ENCODE measurements around the gene ADGRG3.

Gene ADGRG3, protein sequence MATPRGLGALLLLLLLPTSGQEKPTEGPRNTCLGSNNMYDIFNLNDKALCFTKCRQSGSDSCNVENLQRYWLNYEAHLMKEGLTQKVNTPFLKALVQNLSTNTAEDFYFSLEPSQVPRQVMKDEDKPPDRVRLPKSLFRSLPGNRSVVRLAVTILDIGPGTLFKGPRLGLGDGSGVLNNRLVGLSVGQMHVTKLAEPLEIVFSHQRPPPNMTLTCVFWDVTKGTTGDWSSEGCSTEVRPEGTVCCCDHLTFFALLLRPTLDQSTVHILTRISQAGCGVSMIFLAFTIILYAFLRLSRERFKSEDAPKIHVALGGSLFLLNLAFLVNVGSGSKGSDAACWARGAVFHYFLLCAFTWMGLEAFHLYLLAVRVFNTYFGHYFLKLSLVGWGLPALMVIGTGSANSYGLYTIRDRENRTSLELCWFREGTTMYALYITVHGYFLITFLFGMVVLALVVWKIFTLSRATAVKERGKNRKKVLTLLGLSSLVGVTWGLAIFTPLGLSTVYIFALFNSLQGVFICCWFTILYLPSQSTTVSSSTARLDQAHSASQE

GRCh38 chr16:57668263-57668571, at the start of gene ADGRG3:
ADGRG3 (plus strand) TSS chr16:57668306; CDS start chr16:57668348, 42 bp downstream.
- no peak for FAIRE-seq

DNA sequence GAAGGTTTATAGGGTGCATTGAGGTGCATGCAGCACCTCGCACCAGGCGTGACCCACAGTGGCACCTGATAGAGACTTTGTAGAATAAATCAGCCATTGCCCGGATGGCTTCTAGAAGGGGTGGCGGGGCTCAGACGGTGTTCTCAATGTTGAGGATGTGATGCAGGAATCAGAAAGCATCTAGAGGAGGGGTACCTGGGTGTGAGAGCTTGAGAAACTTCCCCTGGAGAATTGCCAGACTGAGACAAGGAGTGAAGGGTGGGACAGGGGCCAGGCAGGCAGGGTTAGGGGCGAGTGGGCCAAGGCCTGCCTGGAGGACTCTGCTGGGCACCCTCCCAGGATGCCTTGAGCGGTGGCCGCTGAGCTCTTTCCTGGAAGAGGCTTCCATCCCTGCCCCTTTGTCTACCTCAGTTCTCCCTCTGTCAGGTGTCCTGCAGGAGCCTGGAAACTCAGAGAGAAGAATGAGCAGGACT, 48.9 kb upstream of the ADGRG3 start:
- no peak for FAIRE-seq

DNA sequence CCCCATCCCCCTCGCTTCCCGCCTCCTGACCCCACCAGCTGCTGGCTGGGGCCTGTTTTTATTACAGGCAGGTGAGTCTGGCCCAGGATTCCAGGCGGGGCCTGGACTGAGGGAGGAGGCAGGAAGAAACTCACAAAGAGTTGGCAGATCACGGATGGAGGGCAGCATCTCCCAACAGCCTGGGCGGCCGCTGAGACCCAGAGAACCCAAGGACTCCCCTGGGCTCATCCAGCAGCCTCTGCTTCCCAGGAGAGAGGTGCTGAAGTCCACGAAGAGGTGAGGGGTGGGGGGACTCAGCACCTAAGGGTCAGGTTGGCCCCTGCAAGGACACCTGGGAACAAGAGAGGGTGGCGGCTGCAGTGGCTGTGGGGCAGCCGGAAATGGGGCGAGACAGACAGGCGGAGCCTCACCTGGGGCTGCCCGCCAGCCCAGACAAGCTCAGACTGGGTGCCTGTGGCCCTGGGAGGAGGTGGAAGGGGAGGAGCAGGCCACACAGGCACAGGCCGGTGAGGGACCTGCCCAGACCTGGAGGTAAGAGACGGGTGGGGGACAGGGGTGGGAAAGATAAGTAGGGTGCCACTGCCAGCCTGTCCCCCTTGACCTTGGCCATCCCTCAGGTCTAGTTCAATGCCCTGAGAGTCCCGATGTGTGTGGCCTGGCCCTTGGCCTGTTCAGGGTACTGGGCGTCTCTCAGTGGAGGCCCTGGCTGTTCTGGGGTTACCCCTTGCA, 48.3 kb upstream of the ADGRG3 start:
- no peak for FAIRE-seq

DNA sequence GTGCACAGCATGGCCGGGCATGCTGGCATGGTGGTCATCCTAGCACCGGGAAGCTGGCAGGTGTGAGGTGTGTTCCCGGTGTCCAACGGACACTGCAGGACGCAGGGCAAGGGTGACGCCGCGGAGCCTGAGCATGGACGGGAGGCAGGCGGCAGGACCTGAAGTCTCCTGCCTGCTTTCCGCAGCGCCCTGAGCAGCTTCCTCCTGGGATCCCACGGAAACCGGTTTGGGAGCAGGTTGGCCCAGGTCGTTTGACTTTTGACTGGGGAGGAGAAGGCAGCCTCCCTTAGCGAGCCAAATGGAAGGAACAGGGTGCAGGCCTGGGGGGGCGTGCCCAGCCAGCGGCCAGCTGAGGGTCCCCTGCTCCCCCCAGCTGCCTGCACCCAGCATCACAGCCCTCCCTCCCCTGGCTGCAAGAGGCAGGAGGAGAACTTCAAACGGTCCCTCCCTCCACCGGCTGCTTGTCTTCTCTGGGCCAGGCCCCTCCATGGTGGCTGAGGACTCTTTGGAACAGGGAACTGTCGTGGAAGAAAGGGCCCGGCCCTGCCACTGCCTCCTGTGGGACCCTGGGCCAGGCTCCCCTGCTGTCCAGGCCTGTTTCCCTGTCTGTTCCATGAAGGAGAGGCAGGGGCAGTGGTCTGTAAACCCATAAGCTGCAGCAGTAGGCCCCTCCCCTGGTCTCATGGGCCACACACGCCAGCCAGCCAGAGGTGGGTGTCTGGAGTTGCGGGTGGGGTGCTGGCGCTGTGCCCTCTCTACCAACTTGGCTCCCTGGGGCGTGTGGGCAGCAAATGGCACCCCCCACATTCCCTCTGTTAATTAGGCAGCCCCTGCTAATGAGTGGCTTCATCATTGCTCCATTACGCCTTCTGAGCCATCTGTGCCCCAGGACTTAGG, 47.5 kb upstream of the ADGRG3 start:
- no peak for FAIRE-seq

- FAIRE-seq = no peak
Measured at GRCh38 chr16:57621521-57622271, 46.4 kb upstream of the ADGRG3 start.

DNA sequence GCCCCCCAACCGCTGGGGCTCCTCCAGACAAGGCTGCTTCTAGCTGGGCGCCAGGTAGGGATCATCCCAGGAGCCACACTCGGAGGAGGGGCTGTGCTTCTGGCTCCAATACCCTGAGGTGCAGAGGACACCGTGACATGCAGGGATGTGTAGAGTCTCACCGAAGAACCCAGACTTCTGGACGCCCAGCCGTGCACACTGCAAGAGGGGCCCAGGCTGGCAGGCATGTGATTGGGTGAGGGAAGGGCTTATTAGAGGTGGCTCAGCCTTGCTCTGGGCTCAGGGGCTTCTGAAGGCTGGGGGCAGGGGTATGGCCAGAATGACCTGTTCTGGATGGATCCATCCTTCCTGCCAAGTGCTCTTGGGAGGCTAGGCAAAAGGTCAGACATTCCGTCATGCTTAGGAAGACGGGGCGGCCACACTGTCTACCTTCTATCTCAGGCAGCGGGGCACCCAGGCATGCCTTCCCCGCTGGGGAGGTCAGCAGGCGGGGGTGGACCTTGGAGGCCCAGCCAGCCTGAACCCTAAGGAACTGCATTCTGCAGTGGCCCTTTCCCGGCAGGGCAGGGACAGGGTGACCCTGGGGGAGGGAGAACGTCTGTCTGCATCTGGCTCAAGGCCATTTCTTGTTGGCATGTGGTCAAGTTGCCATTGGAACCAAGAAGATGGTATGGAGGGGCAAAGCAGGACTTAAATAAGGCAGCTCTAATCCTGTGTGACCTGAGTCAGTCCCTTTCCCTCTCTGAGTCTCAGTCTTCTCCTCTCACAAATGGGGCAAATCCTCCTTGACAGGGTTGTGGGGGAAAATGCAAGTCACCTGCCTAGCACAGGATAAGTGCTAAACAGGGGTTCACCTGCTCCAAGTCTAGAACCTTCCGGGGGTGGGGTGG, 45.5 kb upstream of the ADGRG3 start:
- FAIRE-seq = no peak

DNA sequence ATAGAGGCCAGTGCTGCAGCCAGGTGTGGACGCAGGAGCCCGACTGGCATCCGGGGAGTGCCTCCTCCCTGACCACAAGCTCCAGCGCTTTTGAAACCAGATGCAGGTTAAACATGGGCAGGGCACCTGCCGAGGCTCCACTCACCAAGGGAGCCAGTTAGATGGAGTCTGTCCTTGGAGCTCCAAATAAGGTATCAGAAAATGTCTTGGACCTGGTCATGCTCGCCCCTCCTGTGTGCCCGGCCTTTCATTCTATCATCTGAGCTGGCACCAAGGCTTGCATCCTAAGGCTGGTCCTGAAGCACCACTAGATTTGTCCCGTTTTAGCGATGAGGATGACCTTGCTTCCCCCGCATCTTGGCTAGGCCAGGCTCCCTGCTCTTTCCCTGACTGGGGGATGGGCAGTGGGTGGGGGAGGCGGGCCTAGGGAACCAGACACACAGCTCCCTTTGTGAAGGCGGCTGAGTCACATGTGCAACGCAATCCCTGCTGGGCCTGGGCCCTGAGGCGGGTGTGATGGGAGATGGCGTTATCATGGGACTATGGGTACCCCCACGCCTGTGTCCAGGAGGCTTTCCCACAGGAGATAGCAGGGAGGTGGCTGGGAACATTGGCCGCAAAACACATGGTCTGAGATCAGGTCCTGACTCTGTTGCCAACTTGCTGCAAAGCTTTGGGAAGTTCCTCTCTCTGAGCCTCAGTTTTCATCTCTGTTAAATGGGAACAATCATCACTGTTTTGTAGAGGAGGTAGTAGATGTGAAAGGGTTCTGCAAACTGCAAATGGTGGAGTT, 44.7 kb upstream of the ADGRG3 start:
- no peak for FAIRE-seq

GRCh38 chr16:57624044-57624688, 43.9 kb upstream of the ADGRG3 start:
- no peak for FAIRE-seq

- FAIRE-seq = no peak
Measured at GRCh38 chr16:57624806-57625500, 43.2 kb upstream of the ADGRG3 start.

DNA sequence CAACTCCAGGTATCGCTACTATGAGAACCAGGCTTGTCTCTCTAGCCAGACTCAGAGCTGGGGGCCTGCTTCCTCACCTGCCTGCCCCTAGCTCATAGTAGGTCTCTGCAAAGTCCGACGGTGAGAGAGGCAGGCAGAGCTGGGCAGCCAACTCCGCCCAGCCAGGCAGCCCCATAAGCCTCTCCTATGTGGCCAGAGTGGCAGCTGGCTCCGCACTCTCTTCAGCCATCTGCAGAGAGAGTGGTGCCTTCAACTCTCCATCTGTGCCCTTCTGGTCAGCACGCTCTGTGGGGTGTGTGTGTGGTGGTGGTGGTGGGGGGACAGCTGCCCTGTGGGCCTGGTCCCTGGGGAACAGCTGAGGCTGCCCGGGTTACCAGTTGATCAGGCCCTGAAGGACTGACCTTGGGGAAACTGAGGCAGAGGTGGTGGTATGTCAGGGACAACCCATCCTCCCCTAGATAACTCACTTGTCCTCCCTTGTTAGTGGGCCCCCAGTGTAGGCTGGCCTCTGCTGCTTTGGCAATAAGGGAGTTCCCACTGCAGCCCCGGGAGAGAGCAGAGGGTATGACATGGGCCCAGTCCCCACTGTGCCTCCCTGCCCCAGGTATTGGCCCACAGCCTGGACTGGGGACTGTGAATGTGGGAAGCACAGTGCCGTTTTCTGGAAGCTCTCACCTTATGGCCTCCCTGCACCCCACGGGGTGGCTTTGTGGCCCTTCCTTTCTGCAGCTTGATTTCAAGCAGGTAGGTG, 41.5 kb upstream of the ADGRG3 start:
- FAIRE-seq = no peak

GRCh38 chr16:57627184-57627871, 40.8 kb upstream of the ADGRG3 start:
- FAIRE-seq = no peak

- FAIRE-seq = no peak
Measured at GRCh38 chr16:57628008-57628781, 39.9 kb upstream of the ADGRG3 start, which contains the start of gene ADGRG1. ADGRG1 (plus strand) TSS chr16:57628630; CDS start chr16:57650288, 21,658 bp downstream.

- no peak for FAIRE-seq
Measured at GRCh38 chr16:57628783-57629293, 39.3 kb upstream of the ADGRG3 start.

DNA sequence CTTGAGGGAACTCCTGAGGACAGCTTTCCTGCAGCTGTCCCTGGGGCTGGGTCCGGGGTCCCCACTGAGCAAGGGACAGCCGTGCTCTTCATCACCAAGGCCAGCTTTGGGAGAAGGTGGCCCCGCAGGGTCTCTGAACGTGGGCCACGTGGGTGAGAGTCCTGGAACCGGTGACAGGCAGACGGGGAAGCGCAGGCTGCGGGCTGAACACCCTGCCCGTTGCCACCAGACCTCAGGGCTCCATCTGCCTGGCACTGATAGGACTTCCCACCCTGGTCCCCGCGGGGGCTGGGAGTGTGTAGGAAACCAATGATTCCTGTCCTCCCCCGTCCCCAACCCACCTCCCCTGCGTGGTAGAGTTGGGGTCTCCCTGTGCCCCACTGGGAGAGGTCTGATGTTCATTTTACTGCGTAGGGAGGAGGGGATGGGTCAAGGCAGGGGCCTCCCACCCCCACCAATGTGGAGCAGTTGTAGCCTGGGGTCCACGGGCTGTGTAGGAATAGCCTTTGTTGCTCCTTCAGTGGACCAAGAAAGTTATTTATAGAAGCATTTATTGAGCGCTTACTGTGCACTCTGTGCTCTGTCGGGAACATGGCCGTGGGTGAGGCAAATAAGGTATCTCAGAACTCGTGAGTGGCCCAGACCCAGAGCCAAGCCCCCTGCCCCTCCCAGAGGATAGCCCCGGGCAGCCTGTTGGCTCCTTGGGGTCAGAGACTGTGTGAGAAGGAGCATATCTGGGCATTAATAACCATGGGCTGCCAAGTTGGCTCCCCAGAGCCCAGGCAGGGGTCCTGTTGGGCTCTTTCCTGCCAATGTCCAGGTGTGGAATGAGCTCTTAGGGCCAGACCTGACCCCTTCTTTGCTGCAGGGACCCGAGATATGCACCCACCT, 38.3 kb upstream of the ADGRG3 start:
- no peak for FAIRE-seq

DNA sequence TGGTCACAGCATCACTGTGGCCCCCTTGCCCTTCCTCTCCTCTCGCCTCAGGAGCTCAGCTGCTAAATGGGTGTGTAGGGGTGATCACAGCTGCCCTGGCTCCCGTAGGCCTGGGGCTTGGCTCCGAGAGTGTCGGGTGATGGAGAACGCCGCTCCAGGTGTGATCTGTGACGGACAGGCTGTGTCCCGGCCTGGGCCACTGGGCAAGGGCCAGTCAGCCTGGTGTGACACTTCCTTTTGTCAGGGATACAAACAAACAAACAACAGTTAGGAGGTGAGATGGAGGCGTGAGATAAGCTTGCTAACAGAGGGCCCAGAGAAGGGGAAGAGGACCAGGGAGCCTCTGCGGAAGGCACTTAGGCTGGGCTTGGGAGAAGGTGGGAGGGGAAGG, 37.7 kb upstream of the ADGRG3 start:
- FAIRE-seq = no peak

Measured in A204.1 (cell line).